Measurements from ENCODE around the gene PTF1A.

Gene PTF1A

DNA sequence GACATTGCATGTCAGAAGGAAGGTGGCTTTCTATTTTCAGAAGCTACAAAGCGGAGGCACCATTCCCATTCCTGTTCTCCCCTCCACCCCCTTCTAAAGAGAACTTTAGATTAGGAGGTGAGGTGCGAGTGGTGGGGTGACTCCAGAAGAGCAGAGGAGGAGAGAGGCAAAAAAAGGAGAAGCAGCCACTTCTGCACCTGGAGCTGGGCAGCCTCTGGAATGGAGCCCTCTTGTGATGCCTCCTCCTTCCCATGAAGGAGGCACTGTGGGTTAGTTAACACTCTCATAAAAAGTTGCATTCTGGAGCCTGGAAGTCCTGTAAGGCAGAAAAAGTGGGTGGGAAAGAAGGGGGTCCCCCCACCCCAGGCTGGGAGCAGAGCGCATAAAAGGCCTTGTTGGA is 4.8 kb downstream of the PTF1A start:
- Mint-ChIP-seq H3K36me3 (no peaks in the 10 kb centered on the region), H3K4me1 (peaks cover 10% of the 10 kb centered on the region), H3K27me3 (peaks cover 56% of the 10 kb centered on the region), H3K27ac (no peak overlapping the region), H3K9me3 (no peaks in the 10 kb centered on the region), H3K4me3 (no peak overlapping the region)

DNA sequence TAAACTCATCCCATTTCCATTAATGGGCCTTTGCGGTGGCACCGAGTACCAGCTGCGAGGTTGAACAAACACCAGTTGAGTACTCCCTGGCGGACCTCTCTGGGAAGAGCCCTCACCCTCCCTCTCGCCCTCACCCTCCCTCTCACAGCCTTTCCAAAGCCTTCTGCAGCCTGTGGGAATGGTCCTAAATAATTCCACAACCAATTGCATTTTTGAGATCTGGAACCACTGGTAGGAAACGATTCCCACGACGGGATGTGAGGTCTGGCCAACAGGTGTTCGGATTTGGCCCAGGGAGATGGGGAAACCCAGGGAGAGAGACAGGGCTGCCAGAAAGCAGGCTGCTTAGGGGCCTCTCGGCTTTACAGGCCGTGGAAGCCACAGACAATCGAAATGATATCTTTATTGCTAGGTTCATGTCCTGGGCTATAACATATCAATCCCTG is 5.3 kb downstream of the PTF1A start:
- no peaks in the 10 kb centered on the region for H3K36me3 Mint-ChIP-seq
- H3K27me3 Mint-ChIP-seq = peaks cover 57% of the 10 kb centered on the region
- H3K4me3 Mint-ChIP-seq = no peak overlapping the region
- H3K4me1 Mint-ChIP-seq = peaks cover 10% of the 10 kb centered on the region
- H3K27ac Mint-ChIP-seq = no peak overlapping the region
- no peaks in the 10 kb centered on the region for H3K9me3 Mint-ChIP-seq

DNA sequence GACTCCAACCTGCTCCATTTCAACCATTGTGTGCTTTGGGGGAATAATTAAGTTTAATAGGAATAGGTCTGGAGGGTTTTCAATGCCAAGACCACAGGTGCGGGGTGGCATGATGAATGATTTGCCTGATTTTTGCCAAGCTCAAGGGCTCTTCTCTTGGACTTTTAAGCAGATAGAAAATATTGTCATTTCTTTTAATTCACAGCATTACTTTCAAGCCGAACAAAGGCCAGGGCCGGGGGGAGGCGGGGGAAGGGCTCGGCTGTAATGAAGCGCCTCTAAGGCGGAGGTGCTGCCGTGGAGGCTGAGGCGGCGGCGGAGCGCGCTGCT is 6.5 kb downstream of the PTF1A start:
- H3K27me3 Mint-ChIP-seq = peaks cover 57% of the 10 kb centered on the region

DNA sequence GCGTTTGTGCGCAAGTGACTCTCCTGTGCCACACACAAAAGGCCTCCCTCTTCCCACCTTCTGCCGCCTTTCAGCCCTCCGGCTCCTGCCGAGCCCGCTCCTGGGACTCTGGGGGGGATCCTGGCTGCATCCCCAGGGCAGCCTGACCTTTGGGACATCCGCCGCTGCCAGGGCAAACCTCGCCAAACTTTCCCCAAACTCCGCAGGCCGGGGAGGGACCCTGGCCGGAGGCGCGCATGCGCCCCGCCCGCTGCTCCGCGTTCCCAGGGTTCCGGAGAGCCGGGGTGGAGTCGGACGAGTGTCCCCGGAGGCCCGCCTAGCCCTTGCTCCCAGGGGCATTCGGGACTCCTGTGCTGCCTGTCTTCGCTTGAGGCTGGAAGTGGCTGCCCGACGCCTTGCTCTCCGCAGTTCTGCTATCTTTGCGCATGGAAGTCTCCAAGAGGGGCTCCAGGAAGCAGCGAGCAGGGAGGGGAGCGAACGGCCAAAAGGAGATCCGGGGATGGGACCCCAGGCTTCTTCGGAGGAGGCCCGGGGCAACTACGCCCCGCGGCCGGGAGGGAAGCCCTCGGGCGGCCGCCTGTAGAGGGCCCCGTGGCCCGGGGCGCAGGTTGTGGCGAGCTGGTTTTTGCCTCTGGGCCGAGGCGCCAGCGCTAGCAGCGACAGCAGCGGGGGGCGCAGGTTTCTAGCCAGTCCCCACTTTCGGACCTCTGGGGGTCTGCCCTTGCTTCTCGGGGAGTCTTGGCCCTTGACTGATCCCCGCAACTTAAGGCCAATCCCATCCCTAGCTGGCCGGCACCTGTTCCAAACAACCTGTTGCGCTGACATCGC is 7.0 kb downstream of the PTF1A start:
- Mint-ChIP-seq H3K9me3 (no peaks in the 10 kb centered on the region), H3K27me3 (peaks cover 59% of the 10 kb centered on the region), H3K4me1 (peaks cover 6% of the 10 kb centered on the region), H3K36me3 (no peaks in the 10 kb centered on the region), H3K27ac (no peak overlapping the region), H3K4me3 (no peak overlapping the region)

More for the DNA sequence above, 6.5 kb downstream of the PTF1A start:
- Mint-ChIP-seq H3K27ac (no peak overlapping the region), H3K36me3 (no peaks in the 10 kb centered on the region), H3K4me1 (peaks cover 8% of the 10 kb centered on the region), H3K9me3 (no peaks in the 10 kb centered on the region), H3K4me3 (no peak overlapping the region)

DNA sequence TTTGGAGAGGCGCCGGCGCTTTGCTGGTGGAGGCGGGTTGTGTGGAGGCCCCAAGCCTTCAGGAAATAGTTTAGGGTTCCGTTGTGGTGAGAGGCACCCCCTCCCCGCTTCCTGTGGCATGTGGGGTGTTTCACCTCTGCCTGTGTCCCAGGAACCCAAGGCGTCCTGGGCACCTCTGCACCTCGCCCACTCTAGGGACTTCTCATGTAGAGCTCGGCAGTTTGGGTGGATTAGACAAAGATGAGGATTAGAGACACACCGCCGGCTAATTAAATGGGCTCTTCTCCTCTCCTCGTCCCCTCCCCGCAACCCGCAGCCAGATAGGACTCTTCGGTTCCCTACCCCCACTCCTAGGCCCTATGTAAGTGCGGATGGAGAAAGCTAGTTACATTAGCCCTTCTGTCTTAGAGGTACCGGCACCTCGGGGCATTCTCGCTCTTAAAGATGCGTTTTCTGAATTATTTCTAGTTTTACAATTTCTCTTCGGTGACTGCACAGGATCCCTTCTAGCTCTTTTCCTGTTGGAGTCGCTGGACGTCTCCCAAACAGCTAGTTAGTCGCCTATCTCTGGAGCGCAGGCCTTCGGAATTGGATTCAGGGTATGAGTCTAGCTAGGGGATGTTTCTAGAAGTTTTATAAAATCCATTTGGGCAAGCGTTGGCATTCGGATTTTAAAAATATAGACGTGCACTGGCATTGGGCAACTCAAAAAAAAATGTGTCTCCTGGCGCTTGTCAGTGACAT is 7.8 kb downstream of the PTF1A start:
- Mint-ChIP-seq H3K27me3 (peaks cover 61% of the 10 kb centered on the region), H3K4me1 (peaks cover 6% of the 10 kb centered on the region), H3K4me3 (no peak overlapping the region), H3K9me3 (no peaks in the 10 kb centered on the region), H3K27ac (no peak overlapping the region), H3K36me3 (no peaks in the 10 kb centered on the region)

DNA sequence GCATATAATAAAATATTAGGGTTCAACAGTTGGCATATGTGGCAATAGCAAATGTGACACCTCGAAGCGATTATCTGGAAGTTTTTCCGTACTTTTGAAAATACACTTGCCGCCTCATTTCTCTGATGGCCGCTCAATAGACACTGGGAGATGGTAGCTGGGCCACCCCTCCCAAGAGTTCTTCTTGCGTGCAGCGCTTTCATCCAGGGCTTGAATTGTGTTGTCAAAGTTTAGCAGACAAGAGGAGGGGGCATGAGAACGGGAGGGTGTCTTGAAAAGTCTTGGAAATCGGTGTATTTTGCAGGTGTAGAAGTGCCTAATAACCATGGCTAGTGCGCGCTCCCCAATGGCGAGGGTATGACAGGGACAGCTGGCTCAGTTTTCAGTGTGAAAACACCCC is 8.5 kb downstream of the PTF1A start:
- Mint-ChIP-seq H3K27ac (no peak overlapping the region), H3K27me3 (peaks cover 59% of the 10 kb centered on the region), H3K9me3 (no peaks in the 10 kb centered on the region), H3K4me3 (no peak overlapping the region), H3K4me1 (peaks cover 6% of the 10 kb centered on the region), H3K36me3 (no peaks in the 10 kb centered on the region)

DNA sequence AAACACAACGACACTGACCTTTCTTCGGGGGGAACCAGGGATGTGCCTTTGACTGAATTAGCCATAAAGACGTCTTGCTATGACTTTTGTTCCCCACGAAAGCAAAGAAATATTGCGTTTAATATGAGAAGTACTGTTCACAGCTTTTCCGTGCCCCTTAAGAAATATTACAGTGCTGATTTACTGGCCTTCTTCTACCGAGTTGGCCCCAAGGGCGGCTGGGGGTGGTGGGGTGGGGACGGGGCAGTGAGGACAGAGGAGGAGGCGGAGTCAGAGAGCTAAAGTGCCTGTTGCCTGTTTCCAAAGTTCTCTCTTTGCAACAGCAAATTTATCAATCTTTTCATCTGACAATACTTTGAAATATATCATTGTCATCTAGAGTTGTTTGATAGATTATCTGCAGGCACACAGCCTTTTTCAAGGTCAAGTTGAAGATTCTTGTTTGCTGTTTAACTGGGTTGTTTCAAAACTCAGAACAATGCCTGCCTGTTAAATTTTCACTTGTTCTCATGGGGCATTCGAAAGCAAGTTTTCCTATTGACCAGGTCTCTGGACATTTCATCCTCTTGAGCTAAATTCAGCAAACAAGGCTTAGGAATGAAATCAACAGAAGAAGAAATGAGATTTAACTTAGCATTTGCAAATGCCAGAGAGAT is 9.0 kb downstream of the PTF1A start:
- Mint-ChIP-seq H3K9me3 (no peaks in the 10 kb centered on the region), H3K4me1 (peaks cover 6% of the 10 kb centered on the region), H3K27me3 (peaks cover 56% of the 10 kb centered on the region), H3K36me3 (no peaks in the 10 kb centered on the region), H3K4me3 (no peak overlapping the region), H3K27ac (no peak overlapping the region)

DNA sequence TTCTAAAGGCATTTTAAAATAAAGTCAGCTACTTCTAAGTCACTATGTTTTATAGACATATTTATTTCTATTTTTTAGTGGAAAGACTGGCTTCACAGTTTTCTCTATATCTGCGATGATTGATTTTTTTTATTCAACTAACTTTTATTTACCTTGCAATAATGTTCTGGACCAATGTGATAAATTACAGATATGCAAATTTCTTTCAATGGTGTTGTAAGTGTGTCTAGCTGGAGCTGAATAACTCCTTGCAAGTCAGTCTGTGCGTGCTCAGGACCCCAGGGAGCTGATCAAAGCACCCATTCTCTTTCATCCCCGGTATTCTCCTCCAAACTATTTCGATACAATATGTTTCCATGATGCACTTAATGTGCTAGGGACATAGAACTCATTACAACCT is 9.7 kb downstream of the PTF1A start:
- no peak overlapping the region for H3K4me3 Mint-ChIP-seq
- H3K4me1 Mint-ChIP-seq = peaks cover 6% of the 10 kb centered on the region
- peaks cover 55% of the 10 kb centered on the region for H3K27me3 Mint-ChIP-seq
- H3K27ac Mint-ChIP-seq = no peak overlapping the region
- no peaks in the 10 kb centered on the region for H3K36me3 Mint-ChIP-seq
- no peaks in the 10 kb centered on the region for H3K9me3 Mint-ChIP-seq

DNA sequence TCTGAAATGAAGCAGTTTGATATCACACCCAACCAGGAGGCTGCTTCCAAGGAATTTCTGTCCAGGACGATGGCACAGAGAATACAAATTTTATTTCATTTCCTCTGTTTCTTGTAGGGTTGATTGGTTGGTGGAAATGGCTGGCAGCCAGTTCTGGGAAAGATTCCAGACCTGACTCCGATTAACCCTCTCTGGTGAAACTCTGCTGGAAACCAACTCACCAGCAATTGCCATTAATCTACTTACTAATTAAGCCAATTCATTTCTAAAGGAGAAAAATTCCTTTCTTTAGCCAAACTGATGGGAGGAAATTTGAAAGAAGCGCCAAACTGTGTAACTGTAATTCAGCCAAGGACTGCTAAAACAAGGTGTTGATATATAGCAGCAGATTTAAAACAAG is 10.7 kb downstream of the PTF1A start:
- Mint-ChIP-seq H3K27me3 (peaks cover 51% of the 10 kb centered on the region), H3K4me3 (no peak overlapping the region), H3K27ac (no peak overlapping the region), H3K36me3 (no peaks in the 10 kb centered on the region), H3K4me1 (peaks cover 6% of the 10 kb centered on the region), H3K9me3 (no peaks in the 10 kb centered on the region)

DNA sequence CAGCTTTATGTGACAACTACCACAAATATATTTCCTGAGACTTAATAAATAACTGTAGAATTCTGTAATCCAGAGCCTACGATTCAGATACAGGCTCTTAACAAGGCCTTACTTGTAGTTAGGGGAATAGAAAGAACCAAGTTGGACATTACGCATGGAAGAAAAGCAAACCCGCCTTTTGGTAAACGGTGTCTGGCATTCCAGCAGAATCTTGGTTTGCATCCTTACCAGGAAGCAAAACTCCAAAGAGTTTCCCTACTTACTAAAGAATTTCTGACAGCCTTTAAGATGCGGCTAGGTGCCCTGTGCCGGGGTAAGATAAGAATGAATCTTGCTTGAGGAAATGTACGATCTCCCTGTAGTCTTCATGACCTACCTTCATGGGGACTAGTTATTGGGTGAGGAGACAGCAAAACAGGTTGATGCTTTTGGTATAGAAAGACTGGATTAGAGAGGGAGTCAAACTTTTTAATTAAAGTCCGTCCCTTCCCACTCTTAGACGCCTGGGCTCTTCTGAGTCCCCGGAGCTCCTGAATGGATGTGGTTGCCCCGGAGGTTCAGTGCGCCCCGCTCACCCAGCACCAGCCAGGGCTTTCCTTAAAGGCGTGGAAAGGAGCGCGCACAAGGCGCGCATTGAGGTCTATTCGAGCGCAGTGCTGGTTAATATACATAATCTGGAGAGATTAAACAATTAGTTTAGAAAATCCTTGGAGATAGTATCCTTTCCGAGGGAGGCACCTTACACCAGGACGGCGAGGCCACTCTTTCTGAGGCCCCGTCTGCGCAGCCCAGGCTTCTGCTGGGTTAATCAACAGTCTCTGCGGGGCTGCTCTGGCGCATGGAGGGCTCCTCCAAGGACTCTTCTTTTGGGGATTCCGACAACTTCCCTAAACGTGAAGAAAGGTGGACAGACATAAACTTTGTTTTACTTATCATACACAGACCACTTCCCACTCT is 11.5 kb downstream of the PTF1A start:
- H3K27me3 Mint-ChIP-seq = peaks cover 43% of the 10 kb centered on the region

DNA sequence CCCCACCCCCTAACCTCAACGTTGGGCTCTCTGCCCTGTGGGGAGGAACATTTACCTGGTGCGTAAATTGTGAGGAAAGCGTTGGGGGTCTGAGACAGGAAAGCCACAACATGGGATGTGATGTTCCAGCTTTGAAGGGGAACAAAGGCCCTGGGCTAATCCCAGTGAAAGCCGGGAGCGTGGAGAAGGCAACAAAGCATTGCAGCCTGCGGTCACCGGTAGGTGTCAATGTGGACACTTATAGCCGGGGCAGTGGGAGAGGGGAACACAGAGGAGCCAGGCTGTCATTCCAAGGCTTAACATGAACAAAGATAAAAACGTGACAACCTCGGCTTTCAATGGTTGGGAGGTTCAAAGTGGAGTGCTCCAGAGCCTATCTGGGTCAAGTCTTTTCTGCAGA is 12.7 kb downstream of the PTF1A start:
- H3K27me3 Mint-ChIP-seq = peaks cover 48% of the 10 kb centered on the region

More for the DNA sequence above, 11.5 kb downstream of the PTF1A start:
- Mint-ChIP-seq H3K4me1 (peaks cover 6% of the 10 kb centered on the region), H3K27ac (no peak overlapping the region), H3K36me3 (no peaks in the 10 kb centered on the region), H3K9me3 (no peaks in the 10 kb centered on the region), H3K4me3 (no peak overlapping the region)

DNA sequence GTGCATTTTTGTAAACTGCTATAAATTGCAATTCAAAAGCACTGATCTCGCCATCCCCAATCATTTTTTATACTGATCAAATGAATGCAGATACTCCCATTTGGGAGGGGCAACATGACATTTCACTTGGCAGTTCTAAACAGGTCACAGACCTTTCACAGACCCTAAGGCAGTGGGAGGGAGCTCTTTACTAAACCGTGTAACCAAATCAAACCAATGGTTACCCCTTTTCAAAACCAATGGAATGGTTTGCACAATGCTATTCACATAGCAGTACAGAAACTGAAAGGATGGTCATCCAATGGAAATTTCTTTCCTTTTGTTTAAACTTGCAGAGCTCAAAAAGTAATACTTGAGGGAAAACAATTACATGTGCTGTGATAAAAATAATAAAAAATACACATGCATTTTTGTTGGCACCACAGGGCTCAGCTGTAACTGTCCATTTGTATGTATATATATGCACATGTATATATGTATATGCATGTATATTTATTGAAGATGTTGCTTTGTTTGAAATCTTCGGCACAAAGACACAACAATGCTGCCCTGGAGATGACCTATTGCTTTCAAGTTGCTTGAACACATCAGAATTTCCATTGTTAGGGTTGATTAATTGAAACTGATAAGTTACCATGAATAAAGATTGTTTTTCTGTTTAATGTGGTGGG is 14.0 kb downstream of the PTF1A start:
- Mint-ChIP-seq H3K9me3 (no peaks in the 10 kb centered on the region), H3K27me3 (peaks cover 41% of the 10 kb centered on the region), H3K4me1 (no peaks in the 10 kb centered on the region), H3K27ac (no peak overlapping the region), H3K36me3 (no peaks in the 10 kb centered on the region), H3K4me3 (no peak overlapping the region)

More for the DNA sequence above, 12.7 kb downstream of the PTF1A start:
- no peak overlapping the region for H3K4me3 Mint-ChIP-seq
- H3K9me3 Mint-ChIP-seq = no peaks in the 10 kb centered on the region
- H3K27ac Mint-ChIP-seq = no peak overlapping the region
- H3K36me3 Mint-ChIP-seq = no peaks in the 10 kb centered on the region
- H3K4me1 Mint-ChIP-seq = peaks cover 5% of the 10 kb centered on the region

DNA sequence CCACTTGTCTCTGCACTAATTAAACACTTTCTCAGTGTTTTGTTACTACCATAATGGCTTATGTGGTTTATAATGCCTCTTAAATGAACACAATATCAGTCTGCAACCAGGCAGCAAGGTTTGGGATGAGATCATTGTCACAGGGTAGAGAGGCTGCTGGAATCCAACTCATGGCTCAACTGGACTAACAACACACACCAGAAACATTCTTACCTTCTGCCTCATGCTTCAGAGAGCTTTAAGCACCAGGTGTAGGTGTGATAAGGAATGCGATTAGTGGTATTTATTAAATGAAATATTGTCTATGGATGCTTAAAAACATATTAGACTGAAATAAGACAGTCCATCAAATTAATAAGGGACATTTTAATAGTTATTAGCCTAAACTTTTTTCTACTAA is 25.4 kb downstream of the PTF1A start:
- no peaks in the 10 kb centered on the region for H3K4me1 Mint-ChIP-seq
- H3K4me3 Mint-ChIP-seq = no peak overlapping the region
- no peak overlapping the region for H3K27ac Mint-ChIP-seq
- no peaks in the 10 kb centered on the region for H3K9me3 Mint-ChIP-seq
- peaks cover 14% of the 10 kb centered on the region for H3K27me3 Mint-ChIP-seq
- no peaks in the 10 kb centered on the region for H3K36me3 Mint-ChIP-seq

DNA sequence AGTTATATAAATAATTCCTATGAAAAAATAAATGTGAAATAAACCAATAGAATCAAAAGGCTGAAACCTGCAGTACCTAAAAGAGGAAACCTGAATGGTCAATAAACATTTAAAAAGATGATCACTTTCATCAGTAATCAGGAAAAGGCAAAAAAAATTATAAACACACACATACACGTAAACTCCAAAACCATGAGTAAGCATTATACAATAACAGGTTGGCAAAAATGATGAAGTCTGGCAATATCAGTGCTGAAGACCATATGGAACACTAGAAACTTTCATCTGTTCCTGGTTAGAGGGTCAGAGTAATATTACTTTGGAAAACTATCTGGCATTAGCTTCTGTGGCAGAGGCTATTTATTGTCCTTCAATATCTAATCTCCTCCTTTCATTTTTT is 38.5 kb downstream of the PTF1A start:
- H3K27me3 Mint-ChIP-seq = peaks cover 21% of the 10 kb centered on the region
- H3K4me1 Mint-ChIP-seq = no peaks in the 10 kb centered on the region
- no peak overlapping the region for H3K4me3 Mint-ChIP-seq
- H3K36me3 Mint-ChIP-seq = no peaks in the 10 kb centered on the region
- H3K27ac Mint-ChIP-seq = no peak overlapping the region
- H3K9me3 Mint-ChIP-seq = peaks cover 16% of the 10 kb centered on the region

DNA sequence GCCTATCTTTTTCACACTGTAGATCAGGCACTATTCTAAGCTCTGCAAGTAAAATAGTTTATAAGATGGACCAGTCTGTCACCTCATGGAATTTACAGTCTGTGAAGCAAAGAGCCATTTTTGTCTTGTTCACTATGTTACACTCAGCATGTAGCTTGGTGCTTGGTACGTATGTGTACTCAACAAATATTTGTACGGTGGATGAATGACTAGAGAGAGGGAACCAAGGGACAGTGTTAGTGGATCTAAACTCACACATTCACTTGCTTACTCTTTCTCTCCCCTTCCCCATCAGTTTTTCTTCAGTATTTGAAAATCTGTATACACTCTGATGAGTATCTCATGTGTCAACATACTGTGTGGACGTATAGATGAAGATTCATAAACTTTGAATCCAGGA is 45.9 kb downstream of the PTF1A start:
- H3K4me3 Mint-ChIP-seq = no peak overlapping the region
- H3K27me3 Mint-ChIP-seq = peaks cover 20% of the 10 kb centered on the region
- H3K27ac Mint-ChIP-seq = no peak overlapping the region
- no peaks in the 10 kb centered on the region for H3K4me1 Mint-ChIP-seq
- H3K9me3 Mint-ChIP-seq = peaks cover 32% of the 10 kb centered on the region
- no peaks in the 10 kb centered on the region for H3K36me3 Mint-ChIP-seq
